IMR-90 (cell line): Measurements from ENCODE around the gene ZNF785. TPM values are rescaled to one million over a fixed set of nuclear protein-coding genes. Genes with fewer than 3 reads are reported as not detected.

ENCODE experiments used
- ATAC-seq: fragments of 200-7000 bp; cut with Tn5 transposase; 2 replicates; pipeline ENCODE4 v1.9.1; 2020; ENCODE audit warnings: low read depth, mild to moderate bottlenecking, moderate library complexity
- BruUV-seq: library from RNA; stranded (reverse); fragments of 400-500 nt; replicated peaks from 2 replicates; lab custom pipeline; 2021; lab: Mats Ljungman, UMichigan
- CTCF ChIA-PET: fragments of 300-600 bp; formaldehyde crosslinking; extraction: SDS; loops from one replicate; lab custom pipeline; 2021; ENCODE audit warnings: antibody characterized with exemption; lab: Yijun Ruan, JAX
- POLR2A ChIA-PET: fragments of 300-600 bp; sonication (Branson Sonifier 250); formaldehyde crosslinking; loops from one replicate; lab custom pipeline; 2022; ENCODE audit warnings: antibody characterized with exemption; ENCODE audit not compliant: unreplicated experiment; lab: Charles Lee
- DNase-seq: peaks from one replicate; pipeline ENCODE4 v3.0.0; 2013
- H2AFZ ChIP-seq: replicated peaks from 2 replicates; pipeline ENCODE3; 2013; ENCODE audit warnings: low read length, mild to moderate bottlenecking; ENCODE audit not compliant: poor library complexity
- H2AK5ac ChIP-seq: 2 replicates; pipeline ENCODE4 v1.6.1; 2013; ENCODE audit warnings: low read depth, low read length, inconsistent platforms
- H2AK9ac ChIP-seq: replicated peaks from 2 replicates; pipeline ENCODE3; 2013; ENCODE audit warnings: mild to moderate bottlenecking, low read depth, low read length, moderate library complexity; ENCODE audit not compliant: poor library complexity
- H2BK120ac ChIP-seq: 2 replicates; pipeline ENCODE4 v1.6.1; 2013; ENCODE audit warnings: low read depth, low read length, inconsistent platforms
- H2BK15ac ChIP-seq: 3 replicates; pipeline ENCODE4 v1.6.1; 2013; ENCODE audit warnings: low read depth, low read length, inconsistent platforms
- H2BK20ac ChIP-seq: 2 replicates; pipeline ENCODE4 v1.6.1; 2013; ENCODE audit warnings: low read depth, mild to moderate bottlenecking, inconsistent platforms, low read length, moderate library complexity
- H2BK5ac ChIP-seq: 2 replicates; pipeline ENCODE4 v1.6.1; 2013; ENCODE audit warnings: mild to moderate bottlenecking, low read depth, low read length, inconsistent platforms; ENCODE audit not compliant: poor library complexity, severe bottlenecking
- H3K14ac ChIP-seq: replicated peaks from 2 replicates; pipeline ENCODE4 v1.6.1; 2013; ENCODE audit warnings: low read depth, low read length, inconsistent platforms
- H3K18ac ChIP-seq: 2 replicates; pipeline ENCODE4 v1.6.1; 2013; ENCODE audit warnings: low read depth, low read length, control low read depth
- H3K23ac ChIP-seq: 2 replicates; pipeline ENCODE4 v1.6.1; 2013; ENCODE audit warnings: low read depth, low read length, inconsistent platforms
- H3K27ac ChIP-seq: 2 replicates; pipeline ENCODE4 v1.5.1; 2013; ENCODE audit warnings: mild to moderate bottlenecking, control low read depth, low read length; ENCODE audit not compliant: insufficient read depth
- H3K27me3 ChIP-seq: 2 replicates; pipeline ENCODE4 v1.6.1; 2013; ENCODE audit warnings: low read length; ENCODE audit not compliant: control insufficient read depth, insufficient read depth
- H3K36me3 ChIP-seq: 2 replicates; pipeline ENCODE4 v1.6.1; 2013; ENCODE audit warnings: low read length, mixed read lengths; ENCODE audit not compliant: control insufficient read depth, insufficient read depth
- H3K4ac ChIP-seq: 2 replicates; pipeline ENCODE4 v1.6.1; 2013; ENCODE audit warnings: low read depth, low read length, inconsistent platforms
- H3K4me1 ChIP-seq: 2 replicates; pipeline ENCODE4 v1.6.1; 2013; ENCODE audit warnings: low read length, mixed read lengths; ENCODE audit not compliant: control insufficient read depth, insufficient read depth
- H3K4me2 ChIP-seq: 2 replicates; pipeline ENCODE4 v1.6.1; 2013; ENCODE audit warnings: low read depth, mild to moderate bottlenecking, control low read depth, low read length, moderate library complexity
- H3K4me3 ChIP-seq: 2 replicates; pipeline ENCODE4 v1.5.1; 2013; ENCODE audit warnings: low read depth, mild to moderate bottlenecking, control low read depth, low read length, moderate library complexity; ENCODE audit not compliant: insufficient read depth
- H3K56ac ChIP-seq: 2 replicates; pipeline ENCODE4 v1.6.1; 2013; ENCODE audit warnings: low read length, inconsistent platforms; ENCODE audit not compliant: insufficient read depth; ENCODE audit errors: extremely low read depth
- H3K79me1 ChIP-seq, 2 experiments: 2 replicates each; pipeline ENCODE4 v1.6.1; 2013; ENCODE audit warnings: low read length in 2 of 2, inconsistent platforms in 1 of 2, low read depth in 1 of 2
- H3K9ac ChIP-seq: 2 replicates; pipeline ENCODE4 v1.6.1; 2013; ENCODE audit warnings: low read depth, low read length, control low read depth
- H3K9me1 ChIP-seq: 2 replicates; pipeline ENCODE4 v1.6.1; 2013; ENCODE audit warnings: low read length, inconsistent platforms; ENCODE audit not compliant: insufficient read depth
- H3K9me3 ChIP-seq: 2 replicates; pipeline ENCODE4 v1.6.1; 2013; ENCODE audit warnings: low read length; ENCODE audit not compliant: control insufficient read depth, insufficient read depth
- H4K20me1 ChIP-seq: 2 replicates; pipeline ENCODE4 v1.6.1; 2013; ENCODE audit warnings: low read length, inconsistent platforms; ENCODE audit not compliant: insufficient read depth
- H4K5ac ChIP-seq: 2 replicates; pipeline ENCODE4 v1.6.1; 2013; ENCODE audit warnings: mild to moderate bottlenecking, low read depth, low read length, control low read depth
- H4K8ac ChIP-seq, 2 experiments: 2 replicates each; pipeline ENCODE4 v1.6.1; 2013; ENCODE audit warnings: low read depth in 2 of 2, low read length in 2 of 2, control low read depth in 1 of 2, inconsistent platforms in 1 of 2
- H4K91ac ChIP-seq: 2 replicates; pipeline ENCODE4 v1.6.1; 2013; ENCODE audit warnings: low read depth, low read length, inconsistent platforms; ENCODE audit not compliant: insufficient read depth
- BHLHE40 ChIP-seq: fragments of 150-350 bp; IDR thresholded peaks from 2 replicates; pipeline ENCODE4 v1.6.1; 2016; ENCODE audit warnings: mild to moderate bottlenecking, low read depth, low read length
- CEBPB ChIP-seq: IDR thresholded peaks from 2 replicates; pipeline ENCODE4 v1.6.1; 2012; ENCODE audit warnings: low read depth, low read length, improper control_type of control experiment
- CHD1 ChIP-seq: IDR thresholded peaks from 2 replicates; pipeline ENCODE4 v1.6.1; 2012; ENCODE audit warnings: low read depth, low read length, improper control_type of control experiment
- CTCF ChIP-seq: conservative IDR thresholded peaks from 2 replicates; pipeline ENCODE4 v1.5.1; 2012; ENCODE audit warnings: mild to moderate bottlenecking, low read depth, low read length, improper control_type of control experiment
- ELK1 ChIP-seq: fragments of 150-350 bp; IDR thresholded peaks from 2 replicates; pipeline ENCODE4 v1.6.1; 2016; ENCODE audit warnings: low read depth, mild to moderate bottlenecking, low read length, moderate library complexity, borderline replicate concordance
- FOS ChIP-seq: fragments of 150-350 bp; IDR thresholded peaks from 2 replicates; pipeline ENCODE4 v1.6.1; 2016; ENCODE audit warnings: low read depth, low read length
- MAFK ChIP-seq: IDR thresholded peaks from 2 replicates; pipeline ENCODE4 v1.6.1; 2012; ENCODE audit warnings: low read depth, low read length, improper control_type of control experiment
- MAZ ChIP-seq: IDR thresholded peaks from 2 replicates; pipeline ENCODE4 v1.6.1; 2012; ENCODE audit warnings: low read depth, mild to moderate bottlenecking, low read length, improper control_type of control experiment, moderate library complexity, borderline replicate concordance
- MXI1 ChIP-seq: IDR thresholded peaks from 2 replicates; pipeline ENCODE4 v1.6.1; 2012; ENCODE audit warnings: low read depth, mild to moderate bottlenecking, low read length, moderate library complexity, borderline replicate concordance
- NFE2L2 ChIP-seq: fragments of 150-350 bp; IDR thresholded peaks from 2 replicates; pipeline ENCODE4 v1.6.1; 2016; ENCODE audit warnings: low read depth, mild to moderate bottlenecking, low read length
- POLR2A ChIP-seq: IDR thresholded peaks from 2 replicates; pipeline ENCODE4 v1.6.1; 2012; ENCODE audit warnings: mild to moderate bottlenecking, low read depth, low read length
- RAD21 ChIP-seq: IDR thresholded peaks from 2 replicates; pipeline ENCODE4 v1.6.1; 2012; ENCODE audit warnings: low read length, improper control_type of control experiment
- RCOR1 ChIP-seq: IDR thresholded peaks from 2 replicates; pipeline ENCODE4 v1.6.1; 2012; ENCODE audit warnings: mild to moderate bottlenecking, low read length, improper control_type of control experiment; ENCODE audit not compliant: insufficient replicate concordance
- RFX5 ChIP-seq: IDR thresholded peaks from 2 replicates; pipeline ENCODE4 v1.8.0; 2012; ENCODE audit warnings: low read depth, mild to moderate bottlenecking, low read length, moderate library complexity
- SMC3 ChIP-seq: fragments of 150-350 bp; IDR thresholded peaks from 2 replicates; pipeline ENCODE4 v1.6.1; 2016; ENCODE audit warnings: low read depth, mild to moderate bottlenecking, antibody characterized with exemption, low read length, moderate library complexity
- WGBS, 2 experiments: methylation state at CpG; one replicate each; pipeline versions ENCODE4 v1.1.5 to v1.1.7; 2013; ENCODE audit warnings: missing lambda C conversion rate in 2 of 2; ENCODE audit not compliant: insufficient read length in 1 of 2; ENCODE audit errors: extremely low coverage in 2 of 2; 5-methylcytosine and 5-hydroxymethylcytosine counted together
- dilution Hi-C: fragments of 300-500 bp; cut with HindIII; formaldehyde crosslinking; loops from one replicate; pipeline ENCODE4 v1.14.3; 2018; ENCODE audit warnings: low sequenced_read_pairs; ENCODE audit not compliant: unreplicated experiment
- in situ Hi-C: fragments of 300-500 bp; cut with MboI; formaldehyde crosslinking; loops from 3 replicates; pipeline ENCODE4 v1.14.3; 2019; ENCODE audit warnings: low sequenced_read_pairs, inconsistent platforms, mixed read lengths
- intact Hi-C: fragments of 100-400 bp; cut with micrococcal nuclease; formaldehyde crosslinking; loops from 2 replicates; pipeline ENCODE4 v1.10.0; 2022
- polyA plus RNA-seq, 3 experiments: library from polyadenylated mRNA; depleted of rRNA; stranded (reverse); fragments of >200 nt; gene quantifications; 2 replicates each; pipeline ENCODE4 v1.2.3, GENCODE V29; 2012; ENCODE audit warnings: low replicate concordance in 1 of 3
- total RNA-seq: library from RNA; depleted of rRNA; stranded (reverse); fragments of >200 nt; gene quantifications from 2 replicates; pipeline ENCODE4 v1.2.3, GENCODE V29; 2012
- TF ChIP-seq, protein P1 (sequence below): fragments of 150-350 bp; IDR thresholded peaks from 2 replicates; pipeline ENCODE4 v1.6.1; 2017; ENCODE audit warnings: mild to moderate bottlenecking, antibody characterized with exemption, low read length, low read depth

ZNF785 gene
- total and polyA plus RNA-seq, 2 of the 4 experiments (the other 2 are of a cell fraction): 2.9 to 4.0 TPM

GRCh38 chr16:30581457-30581856 is 4.0 kb downstream of the ZNF785 start:
- 94% methylated on average over 3 of the region's 7 CpGs; no CpG with 5 or more reads in 1 of the 2 experiments for WGBS, 2 experiments
- H3K9ac ChIP-seq: no peak overlapping the region
- POLR2A ChIA-PET: no interaction called here
- H3K79me1 ChIP-seq: peaks cover 10 to 56% of the 10 kb centered on the region in 2 experiments
- ATAC-seq (no peak), DNase-seq (no peak)
- no peak for TF ChIP-seq FOS
- no peak for TF ChIP-seq NFE2L2
- TF ChIP-seq CEBPB: no peak
- no peak for TF ChIP-seq SMC3
- no peak for TF ChIP-seq RAD21
- no peak for TF ChIP-seq MXI1
- no peak for TF ChIP-seq ELK1
- TF ChIP-seq RFX5: no peak
- TF ChIP-seq MAFK: no peak
- TF ChIP-seq CTCF: no peak
- TF ChIP-seq, protein P1, sequence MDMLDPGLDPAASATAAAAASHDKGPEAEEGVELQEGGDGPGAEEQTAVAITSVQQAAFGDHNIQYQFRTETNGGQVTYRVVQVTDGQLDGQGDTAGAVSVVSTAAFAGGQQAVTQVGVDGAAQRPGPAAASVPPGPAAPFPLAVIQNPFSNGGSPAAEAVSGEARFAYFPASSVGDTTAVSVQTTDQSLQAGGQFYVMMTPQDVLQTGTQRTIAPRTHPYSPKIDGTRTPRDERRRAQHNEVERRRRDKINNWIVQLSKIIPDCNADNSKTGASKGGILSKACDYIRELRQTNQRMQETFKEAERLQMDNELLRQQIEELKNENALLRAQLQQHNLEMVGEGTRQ: no peak
- no peak for TF ChIP-seq POLR2A
- TF ChIP-seq MAZ: no peak
- TF ChIP-seq CHD1: no peak
- no peak for TF ChIP-seq RCOR1
- TF ChIP-seq BHLHE40: no peak
- H2BK20ac ChIP-seq: no peak overlapping the region
- H3K27me3 ChIP-seq: no peaks in the 10 kb centered on the region
- H3K18ac ChIP-seq: no peak overlapping the region
- no peak overlapping the region for H3K27ac ChIP-seq
- H4K91ac ChIP-seq: no peak overlapping the region
- peaks cover 28% of the 10 kb centered on the region for H3K36me3 ChIP-seq
- CTCF ChIA-PET: no interaction called here
- dilution Hi-C loops: no loop called here
- H3K4me2 ChIP-seq: no peak overlapping the region
- no peak overlapping the region for H3K4ac ChIP-seq
- H3K23ac ChIP-seq: no peak overlapping the region
- H3K9me1 ChIP-seq: no peaks in the 10 kb centered on the region
- no peak overlapping the region for H2AK5ac ChIP-seq
- H4K20me1 ChIP-seq: no peaks in the 10 kb centered on the region
- no peak overlapping the region for H2BK5ac ChIP-seq
- H2BK120ac ChIP-seq: no peak overlapping the region
- no peak overlapping the region for H4K8ac ChIP-seq
- no peak overlapping the region for H2AFZ ChIP-seq
- no TSS peak for BruUV-seq
- peaks cover 3% of the 10 kb centered on the region; the same call in 1 of the 2 replicates for H3K4me1 ChIP-seq
- no peak overlapping the region for H3K56ac ChIP-seq
- H4K5ac ChIP-seq: no peak overlapping the region
- no peak overlapping the region for H3K4me3 ChIP-seq
- no peak overlapping the region for H3K14ac ChIP-seq
- in situ Hi-C loops: no loop called here
- no peaks in the 10 kb centered on the region for H3K9me3 ChIP-seq
- no peak overlapping the region for H2AK9ac ChIP-seq
- no peak overlapping the region for H2BK15ac ChIP-seq
- intact Hi-C loops: no loop called here
